HEK293T (cell line): ENCODE measurements around the gene NDUFAF7.

Experiments
- BHLHE40 ChIP-seq: fragments of 450-650 bp; IDR thresholded peaks from 2 replicates; pipeline ENCODE4 v1.6.1; 2016; ENCODE audit warnings: mild to moderate bottlenecking, moderate library complexity, borderline replicate concordance
- ELF4 ChIP-seq: fragments of 450-650 bp; IDR thresholded peaks from 2 replicates; pipeline ENCODE4 v1.6.1; 2017; ENCODE audit warnings: antibody characterized with exemption
- FOXA1 ChIP-seq: fragments of 450-650 bp; IDR thresholded peaks from 2 replicates; pipeline ENCODE4 v1.6.1; 2016; ENCODE audit warnings: mild to moderate bottlenecking
- LEF1 ChIP-seq: fragments of 450-650 bp; IDR thresholded peaks from 2 replicates; pipeline ENCODE4 v1.6.1; 2017; ENCODE audit warnings: mild to moderate bottlenecking, borderline replicate concordance
- SUZ12 ChIP-seq: fragments of 450-650 bp; IDR thresholded peaks from 2 replicates; pipeline ENCODE4 v1.6.1; 2016; ENCODE audit warnings: mild to moderate bottlenecking
- TARDBP ChIP-seq: fragments of 450-650 bp; IDR thresholded peaks from 2 replicates; pipeline ENCODE4 v1.6.1; 2016
- ZNF384 ChIP-seq: fragments of 450-650 bp; IDR thresholded peaks from 2 replicates; pipeline ENCODE4 v1.6.1; 2016

DNA sequence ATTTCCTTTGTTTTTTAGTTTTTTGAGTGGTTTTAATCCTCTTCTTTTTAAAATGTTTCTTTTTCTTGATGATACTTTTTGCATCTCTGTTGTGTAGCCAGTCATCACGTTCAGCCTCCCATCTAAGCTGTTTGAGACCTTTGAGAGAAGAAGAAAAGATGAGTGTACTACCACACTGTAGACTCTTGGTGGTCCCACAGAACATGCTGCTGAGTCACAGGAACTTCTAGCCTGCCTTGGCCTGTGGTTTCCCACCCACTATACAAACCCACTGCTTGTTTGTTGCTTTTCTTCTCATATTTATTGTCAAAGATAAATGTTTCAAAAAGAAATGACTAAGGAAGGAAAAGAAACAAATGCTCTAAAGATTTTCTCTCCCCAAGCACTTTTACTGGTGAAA lies 29.7 kb upstream of the NDUFAF7 start:
- no peak for TF ChIP-seq FOXA1
- TF ChIP-seq LEF1: no peak
- no peak for TF ChIP-seq BHLHE40
- no peak for TF ChIP-seq TARDBP
- TF ChIP-seq SUZ12: no peak
- TF ChIP-seq ZNF384: no peak
- TF ChIP-seq ELF4: no peak
